GM18498 (cell line): ENCODE data around the gene ARHGAP6.

ENCODE experiments used
- ATAC-seq: cut with Tn5 transposase; IDR thresholded peaks from one replicate; pipeline ENCODE4 v1.9.1; 2021; ENCODE audit warnings: mild to moderate bottlenecking, moderate library complexity; ENCODE audit not compliant: unreplicated experiment

ARHGAP6 gene

GRCh38 chrX:11665168-11666111 is at the start of gene ARHGAP6:
TSS of gene ARHGAP6 (minus strand) at chrX:11665920. CDS start at chrX:11664828, 1,092 bp downstream.
- ATAC-seq: peak; percentile 39

GRCh38 chrX:11704725-11705495 is 39.2 kb upstream of the ARHGAP6 start:
- ATAC-seq: no peak

- no peak for ATAC-seq
Measured at GRCh38 chrX:11703855-11704254, 38.1 kb upstream of the ARHGAP6 start.

- no peak for ATAC-seq
Measured at GRCh38 chrX:11702965-11703631, 37.4 kb upstream of the ARHGAP6 start.

- no peak for ATAC-seq
Measured at GRCh38 chrX:11702420-11702819, 36.7 kb upstream of the ARHGAP6 start.

DNA sequence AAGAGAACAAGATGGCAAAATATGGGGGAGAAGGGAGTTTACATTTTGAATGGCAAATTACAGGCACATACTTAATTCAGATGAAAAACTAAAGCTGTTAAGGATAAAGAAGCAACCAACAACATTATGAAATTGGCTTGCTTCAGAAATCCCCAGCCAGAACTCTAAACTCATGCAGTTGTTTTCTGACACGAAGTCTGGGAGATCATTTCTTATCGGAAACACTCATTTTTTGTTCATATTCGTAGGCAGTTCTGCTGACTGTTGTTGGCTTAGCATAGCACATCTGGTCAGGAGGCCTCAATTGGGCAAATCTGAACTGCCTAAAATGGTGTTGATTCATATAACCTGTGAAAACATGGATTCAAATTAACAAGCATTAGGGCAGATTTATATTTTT is 33.0 kb upstream of the ARHGAP6 start:
- ATAC-seq: no peak

DNA sequence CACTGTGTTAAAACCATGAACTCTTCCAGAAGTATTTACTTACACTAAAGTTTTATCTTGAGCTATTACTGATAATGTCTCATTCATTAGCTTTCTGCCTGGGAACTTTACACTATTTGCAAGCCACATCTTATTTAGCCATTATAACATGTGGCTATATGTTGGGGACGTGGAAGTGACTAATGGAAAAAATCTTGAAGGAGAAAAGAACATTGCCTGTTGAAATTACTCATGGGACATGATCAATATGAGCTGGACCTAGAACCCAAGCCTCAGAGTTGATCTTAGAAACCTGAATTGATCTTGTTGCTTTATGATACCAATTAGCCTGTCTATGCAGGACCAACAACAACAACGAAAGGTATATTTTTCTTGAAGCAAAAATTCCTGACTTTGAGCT is 22.5 kb upstream of the ARHGAP6 start:
- ATAC-seq: no peak

DNA sequence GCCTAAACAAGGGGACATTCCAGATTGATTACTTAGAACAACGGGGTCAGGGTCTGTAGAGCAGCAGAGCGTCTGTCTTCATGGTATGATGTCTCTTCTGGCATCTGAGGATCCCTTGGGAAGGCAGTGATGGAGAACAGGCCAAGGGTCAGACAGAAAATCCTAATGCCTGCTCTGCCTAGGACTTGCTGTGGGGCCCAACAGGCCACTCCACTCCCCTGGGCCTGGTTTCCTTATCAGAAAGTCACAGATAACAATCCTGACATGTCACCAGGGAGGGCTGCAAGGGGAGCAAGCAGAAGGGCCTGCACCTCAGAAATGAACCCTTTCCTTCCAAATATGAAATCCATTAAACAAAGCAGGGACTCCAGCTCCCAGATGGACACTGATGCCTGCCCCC is 21.4 kb upstream of the ARHGAP6 start:
- ATAC-seq: no peak

DNA sequence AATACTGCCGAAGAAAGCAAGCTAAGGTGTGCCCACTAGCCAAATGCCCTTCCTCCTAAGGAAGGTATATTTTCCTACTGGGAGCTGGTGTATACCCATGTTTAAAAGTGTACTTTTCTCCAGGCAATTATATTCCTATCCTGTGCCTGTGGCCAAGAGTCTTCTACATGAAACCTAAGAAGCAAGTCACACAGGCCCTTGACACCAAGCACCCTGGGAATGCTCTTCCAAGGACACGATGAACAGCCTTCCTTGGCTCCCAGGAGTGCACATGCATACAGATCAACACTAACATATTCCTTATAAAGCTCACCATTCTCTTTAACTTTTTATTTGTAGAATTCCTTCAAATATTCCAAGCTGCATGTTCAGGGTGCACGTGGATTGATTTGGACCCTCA is 17.3 kb upstream of the ARHGAP6 start:
- ATAC-seq: no peak

DNA sequence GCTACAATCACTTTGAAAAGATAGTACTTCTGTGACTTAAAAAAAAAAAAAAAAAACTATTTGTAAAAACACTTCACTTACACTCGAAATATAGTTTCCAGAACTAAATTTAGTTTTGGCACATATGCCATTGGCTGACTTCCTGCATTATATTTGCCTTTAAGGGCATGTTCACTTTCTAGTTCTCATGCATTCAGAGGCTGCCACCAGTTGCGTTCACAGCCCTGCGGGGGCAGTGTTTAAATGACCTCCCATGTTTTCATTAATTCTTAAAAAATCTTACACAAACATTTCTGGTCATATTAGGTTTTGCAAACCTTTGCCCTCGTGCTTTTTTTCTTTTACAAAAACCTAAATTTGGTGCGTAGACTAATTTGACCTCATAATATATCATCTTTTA is 12.4 kb upstream of the ARHGAP6 start:
- no peak for ATAC-seq

DNA sequence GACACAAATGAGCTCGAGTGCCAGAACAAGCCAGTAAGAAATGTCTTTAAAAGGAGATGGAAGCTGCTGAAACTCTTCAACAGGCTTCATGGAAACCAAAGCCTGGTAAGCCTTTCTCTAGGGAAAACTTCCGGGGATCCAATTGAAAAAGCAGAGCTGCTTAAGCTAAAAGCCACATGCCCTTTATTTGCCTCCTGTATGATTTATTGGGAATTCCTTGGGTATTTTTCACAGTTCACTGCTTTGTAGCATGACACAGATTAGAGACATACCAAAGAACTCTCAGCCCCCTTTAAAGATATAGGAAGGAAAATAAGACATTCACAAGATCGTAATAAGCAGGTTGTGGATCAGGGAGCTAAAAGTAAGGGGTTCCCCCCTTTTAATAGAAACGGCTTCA is 6.5 kb upstream of the ARHGAP6 start:
- ATAC-seq: no peak

DNA sequence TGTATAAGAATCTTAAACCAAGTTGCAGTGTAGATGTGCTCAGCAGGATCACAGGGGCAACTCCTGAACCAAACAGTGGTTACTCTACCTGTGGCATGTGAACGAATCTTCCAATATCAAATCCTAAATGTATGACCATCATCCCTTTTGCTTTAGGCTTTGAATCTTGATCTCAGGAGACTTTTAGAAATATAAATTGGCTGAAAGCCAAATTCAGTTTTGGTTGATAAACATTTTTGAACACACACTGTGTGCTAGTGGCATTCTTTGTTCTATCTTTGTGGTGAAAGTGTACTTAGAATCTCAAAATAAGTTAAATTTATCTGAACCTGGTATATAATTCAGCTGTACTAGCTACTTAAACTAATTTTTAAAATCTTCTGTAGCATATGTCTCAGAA is 4.6 kb upstream of the ARHGAP6 start:
- no peak for ATAC-seq

DNA sequence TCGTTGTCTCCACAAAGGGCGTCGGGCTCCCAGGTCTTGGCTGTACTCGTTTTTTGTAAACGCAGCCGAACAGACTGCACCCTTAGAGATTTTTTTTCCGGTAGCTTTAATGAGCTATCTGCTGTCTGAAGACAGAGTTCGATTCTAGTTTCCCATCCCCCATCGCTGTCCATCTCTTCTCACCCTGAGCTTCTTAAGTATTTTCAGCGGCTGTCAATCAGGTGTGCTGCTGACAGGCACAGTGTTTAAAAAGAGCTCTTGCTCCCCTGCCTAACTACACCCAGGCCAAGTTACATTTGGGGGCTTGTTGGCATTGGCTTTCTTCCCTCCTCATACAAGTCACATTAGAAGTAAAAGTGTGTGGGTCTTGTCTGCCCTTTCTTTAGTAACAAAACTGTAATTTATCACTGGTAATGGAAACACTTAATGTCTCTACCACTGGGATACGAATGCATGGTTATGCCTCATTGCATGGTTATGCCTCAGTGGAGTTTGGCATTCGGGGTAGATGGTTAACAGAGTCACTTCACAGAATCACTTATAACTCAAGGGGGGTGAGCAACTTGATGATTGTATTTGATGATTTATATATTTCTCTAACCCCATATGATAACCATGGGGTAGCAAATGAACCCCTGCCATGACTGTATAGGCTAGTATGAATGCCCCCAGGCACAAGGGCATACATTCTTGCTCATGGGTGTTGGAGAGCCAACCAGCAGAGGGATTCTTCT is 1.4 kb upstream of the ARHGAP6 start:
- ATAC-seq: no peak

- ATAC-seq: no peak
Measured at GRCh38 chrX:11666164-11666563, 444 bp upstream of the ARHGAP6 start.

DNA sequence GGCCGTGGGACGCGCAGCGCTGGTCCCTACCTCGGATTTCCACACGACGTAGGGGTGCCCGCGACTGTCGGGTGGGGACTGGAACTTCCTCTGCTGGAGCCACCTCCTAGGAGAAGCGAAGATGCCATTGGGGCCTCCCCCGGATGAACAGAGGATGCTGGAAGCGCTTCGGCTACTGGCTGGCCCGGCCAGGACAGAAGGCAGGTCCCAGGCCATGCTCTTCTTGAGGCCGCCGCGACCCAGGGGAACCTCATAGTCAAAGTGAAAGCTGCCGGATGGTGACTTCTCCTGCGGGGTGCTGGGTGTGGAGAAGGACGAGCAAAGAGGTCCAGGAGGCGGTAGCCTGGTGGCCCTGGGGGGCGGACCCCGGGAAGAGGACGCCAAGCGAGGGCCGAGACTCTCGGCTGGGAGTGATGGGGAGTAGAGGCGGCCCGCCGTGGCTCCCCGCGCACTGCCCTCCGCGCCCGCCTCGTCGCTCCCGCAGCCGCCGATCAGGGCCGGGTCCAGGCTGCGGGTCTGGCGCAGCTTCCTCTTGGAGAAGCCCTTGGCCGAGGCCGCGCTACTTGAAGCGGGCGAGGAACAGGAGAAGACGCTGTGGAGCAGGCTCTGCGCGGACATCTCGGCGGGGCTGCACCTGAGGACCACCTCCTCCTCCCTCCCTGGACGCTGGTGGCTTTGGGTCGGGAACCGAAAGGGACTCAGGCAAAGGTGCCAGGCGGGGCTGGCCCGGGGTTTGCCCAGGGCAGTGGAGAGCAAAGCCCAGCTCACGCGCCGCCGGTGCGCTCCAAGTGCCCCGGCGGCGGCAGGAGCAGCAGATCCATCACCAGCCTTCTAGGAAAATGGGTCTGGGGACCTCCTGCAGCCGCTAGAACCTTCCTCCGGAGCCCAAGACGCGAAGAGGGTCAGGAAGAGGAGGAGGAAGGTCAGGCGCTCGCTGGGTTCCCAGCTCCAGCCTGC is 1.2 kb downstream of the ARHGAP6 start:
- no peak for ATAC-seq

DNA sequence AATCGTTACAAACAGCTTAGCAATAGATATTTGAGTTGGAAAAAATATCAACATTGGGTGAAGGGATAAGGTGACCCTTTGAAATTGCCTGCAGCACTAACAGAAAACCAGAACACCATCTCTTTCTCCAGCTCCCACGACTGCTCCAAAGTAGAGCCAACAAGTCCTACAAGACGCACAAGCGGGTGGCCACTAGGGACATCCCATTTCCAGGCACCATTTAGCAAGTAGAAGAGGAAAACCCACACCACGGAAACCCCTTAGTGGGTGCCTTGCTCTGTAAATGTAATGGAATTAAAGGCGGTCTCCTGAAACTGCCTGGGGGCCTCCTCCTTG is 1.9 kb downstream of the ARHGAP6 start:
- no peak for ATAC-seq

DNA sequence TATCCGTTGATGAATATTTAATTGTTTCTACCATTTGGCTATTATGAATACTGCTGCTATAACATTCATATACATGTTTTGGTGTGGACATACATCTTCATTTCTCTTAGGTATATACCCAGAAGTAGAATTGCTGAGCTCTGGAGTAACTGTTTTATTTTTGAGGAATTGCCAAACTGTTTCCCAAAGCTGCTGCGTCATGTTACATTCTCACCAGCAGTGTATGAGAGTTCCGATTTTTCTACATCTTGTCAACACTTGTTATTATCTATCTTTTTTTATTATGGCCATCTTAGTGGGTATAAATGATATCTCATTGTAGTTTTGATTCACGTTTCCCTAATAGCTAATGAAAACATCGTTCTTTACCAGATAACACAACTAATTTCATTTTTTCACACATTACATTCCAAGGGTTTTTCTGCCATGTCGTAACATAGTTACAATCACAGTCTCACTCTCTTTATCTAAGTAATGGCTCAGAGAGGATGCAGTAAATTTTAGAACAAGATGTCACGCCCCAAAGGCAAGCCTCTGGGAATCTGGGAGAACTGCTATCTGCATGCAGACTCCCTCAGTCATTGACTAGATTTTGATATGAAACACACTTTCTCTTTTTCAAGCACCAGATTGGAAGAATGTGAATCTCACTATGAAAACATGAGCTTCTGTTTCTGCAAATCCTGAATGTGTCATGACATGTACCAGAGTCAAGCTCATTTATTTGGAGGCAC is 10.3 kb downstream of the ARHGAP6 start:
- ATAC-seq: no peak

DNA sequence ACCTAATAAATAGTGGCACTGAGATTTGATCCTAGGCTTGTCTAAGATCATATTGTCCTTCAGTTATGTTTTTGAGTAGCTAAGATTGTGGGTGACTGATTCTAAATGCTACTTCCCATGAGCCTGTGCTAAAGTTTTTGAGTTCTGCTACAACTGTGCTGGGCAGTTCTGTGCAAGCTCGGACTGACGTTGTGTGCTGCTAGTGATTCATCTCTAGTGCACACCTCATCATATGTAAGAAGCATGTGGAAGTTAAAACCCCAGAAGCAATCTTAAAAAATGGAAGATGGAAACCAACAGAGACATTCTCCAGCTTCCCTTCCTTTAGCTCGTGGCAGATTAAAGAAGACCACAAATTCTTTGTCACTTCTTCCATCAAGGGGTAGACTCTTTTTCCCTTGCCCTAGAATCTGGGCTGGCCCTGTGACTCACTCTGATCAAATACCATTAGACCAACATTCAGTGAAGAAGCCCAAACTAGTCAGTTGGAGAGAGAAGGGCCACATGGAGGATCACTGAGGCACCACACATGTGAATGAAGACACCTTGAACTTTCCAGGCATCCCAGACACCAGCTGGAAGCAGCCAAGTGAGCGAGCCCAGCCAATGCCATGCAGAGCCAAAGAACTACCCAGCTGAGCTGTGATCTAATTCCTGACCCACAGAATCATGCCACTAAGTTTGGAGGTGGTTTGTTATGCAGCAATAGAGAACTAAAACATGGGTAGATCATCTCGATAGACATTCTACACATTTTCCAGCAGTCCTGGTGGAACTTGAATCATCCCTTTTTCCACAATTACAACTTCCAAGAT is 16.8 kb downstream of the ARHGAP6 start:
- no peak for ATAC-seq
